SKM-1 (cell line): Measurements from ENCODE around the gene RRP12.
"Not testable (repeated sequence)": the region's sequence is repeated elsewhere in the genome, so short reads cannot be mapped to it uniquely, and the experiment has no call there.

Experiments
- DNase-seq: peaks from one replicate; lab custom pipeline; 2025; ENCODE audit not compliant: unreplicated experiment; lab: John Stamatoyannopoulos, UW

Gene RRP12

GRCh38 chr10:97400665-97401454, at the start of gene RRP12:
Gene RRP12, minus strand, starts transcription at chr10:97401340. Its CDS starts 109 bp downstream, at chr10:97401231.
- peak; percentile 99 for DNase-seq

GRCh38 chr10:97450828-97451227, 49.7 kb upstream of the RRP12 start:
- DNase-seq: no peak

- peak; percentile 95 for DNase-seq
These were observed 44.8 kb upstream of the RRP12 start, which contains the start of the genes EXOSC1 and ZDHHC16 for GRCh38 chr10:97445722-97446639. Gene EXOSC1, minus strand, starts transcription at chr10:97446006. Its CDS starts 21 bp downstream, at chr10:97445985. Gene ZDHHC16, plus strand, starts transcription at chr10:97446175. Its CDS starts 5,501 bp downstream, at chr10:97451676.

- no peak for DNase-seq
These were observed 44.2 kb upstream of the RRP12 start for GRCh38 chr10:97445357-97445721.

GRCh38 chr10:97444212-97444611, 43.1 kb upstream of the RRP12 start:
- DNase-seq: no peak

GRCh38 chr10:97442277-97442676, 41.1 kb upstream of the RRP12 start:
- DNase-seq: no peak

- no peak for DNase-seq
These were observed 34.1 kb upstream of the RRP12 start for GRCh38 chr10:97435211-97435610.

GRCh38 chr10:97434557-97434956, 33.4 kb upstream of the RRP12 start:
- DNase-seq: no peak

- DNase-seq: no peak
These were observed 32.9 kb upstream of the RRP12 start for GRCh38 chr10:97434055-97434454.

- no peak for DNase-seq
These were observed 27.4 kb upstream of the RRP12 start for GRCh38 chr10:97428572-97428981.

GRCh38 chr10:97427571-97428179, 26.5 kb upstream of the RRP12 start:
- DNase-seq: no peak

- no peak for DNase-seq
These were observed 25.8 kb upstream of the RRP12 start for GRCh38 chr10:97426776-97427570.

GRCh38 chr10:97425964-97426775, 25.0 kb upstream of the RRP12 start, which contains the start of gene PGAM1:
Gene PGAM1, plus strand, starts transcription at chr10:97426191. Its CDS starts 117 bp downstream, at chr10:97426308.
- peak; percentile 90 for DNase-seq

GRCh38 chr10:97423757-97424098, 22.6 kb upstream of the RRP12 start:
- not testable (repeated sequence) for DNase-seq

GRCh38 chr10:97416565-97416964, 15.4 kb upstream of the RRP12 start:
- no peak for DNase-seq

- DNase-seq: no peak
These were observed 11.8 kb upstream of the RRP12 start for GRCh38 chr10:97412891-97413304.

- DNase-seq: peak; percentile 41
These were observed 10.3 kb upstream of the RRP12 start for GRCh38 chr10:97411406-97411805.

GRCh38 chr10:97408496-97408992, 7.4 kb upstream of the RRP12 start:
- DNase-seq: peak; percentile 95

GRCh38 chr10:97407952-97408248, 6.8 kb upstream of the RRP12 start:
- no peak for DNase-seq
